Measurements from ENCODE around the gene BABAM1.

- TF ChIP-seq GABPB1 (CRISPR knock-in tag; IDR thresholded peaks at IDR 0.05) (no peak), ZNF138 (CRISPR knock-in tag; conservative IDR thresholded peaks at IDR 0.05) (no peak), FOXK1 (CRISPR knock-in tag; IDR thresholded peaks at IDR 0.05) (no peak), TCF7 (CRISPR knock-in tag; IDR thresholded peaks at IDR 0.05; ENCODE audit: low read depth) (no peak), ELF4 (CRISPR knock-in tag; IDR thresholded peaks at IDR 0.05; ENCODE audit: low read depth) (no peak), CBFB (CRISPR knock-in tag; IDR thresholded peaks at IDR 0.05; ENCODE audit: low read depth) (no peak), NFE2L1 (CRISPR knock-in tag; IDR thresholded peaks at IDR 0.05) (no peak), ZNF219 (CRISPR knock-in tag; IDR thresholded peaks at IDR 0.05; ENCODE audit: borderline replicate concordance) (no peak), ZBTB43 (CRISPR knock-in tag; IDR thresholded peaks at IDR 0.05) (no peak)
- TF ChIP-seq, protein P1, sequence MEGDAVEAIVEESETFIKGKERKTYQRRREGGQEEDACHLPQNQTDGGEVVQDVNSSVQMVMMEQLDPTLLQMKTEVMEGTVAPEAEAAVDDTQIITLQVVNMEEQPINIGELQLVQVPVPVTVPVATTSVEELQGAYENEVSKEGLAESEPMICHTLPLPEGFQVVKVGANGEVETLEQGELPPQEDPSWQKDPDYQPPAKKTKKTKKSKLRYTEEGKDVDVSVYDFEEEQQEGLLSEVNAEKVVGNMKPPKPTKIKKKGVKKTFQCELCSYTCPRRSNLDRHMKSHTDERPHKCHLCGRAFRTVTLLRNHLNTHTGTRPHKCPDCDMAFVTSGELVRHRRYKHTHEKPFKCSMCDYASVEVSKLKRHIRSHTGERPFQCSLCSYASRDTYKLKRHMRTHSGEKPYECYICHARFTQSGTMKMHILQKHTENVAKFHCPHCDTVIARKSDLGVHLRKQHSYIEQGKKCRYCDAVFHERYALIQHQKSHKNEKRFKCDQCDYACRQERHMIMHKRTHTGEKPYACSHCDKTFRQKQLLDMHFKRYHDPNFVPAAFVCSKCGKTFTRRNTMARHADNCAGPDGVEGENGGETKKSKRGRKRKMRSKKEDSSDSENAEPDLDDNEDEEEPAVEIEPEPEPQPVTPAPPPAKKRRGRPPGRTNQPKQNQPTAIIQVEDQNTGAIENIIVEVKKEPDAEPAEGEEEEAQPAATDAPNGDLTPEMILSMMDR (IDR thresholded peaks at IDR 0.05) = no peak
- TF ChIP-seq, protein P2, sequence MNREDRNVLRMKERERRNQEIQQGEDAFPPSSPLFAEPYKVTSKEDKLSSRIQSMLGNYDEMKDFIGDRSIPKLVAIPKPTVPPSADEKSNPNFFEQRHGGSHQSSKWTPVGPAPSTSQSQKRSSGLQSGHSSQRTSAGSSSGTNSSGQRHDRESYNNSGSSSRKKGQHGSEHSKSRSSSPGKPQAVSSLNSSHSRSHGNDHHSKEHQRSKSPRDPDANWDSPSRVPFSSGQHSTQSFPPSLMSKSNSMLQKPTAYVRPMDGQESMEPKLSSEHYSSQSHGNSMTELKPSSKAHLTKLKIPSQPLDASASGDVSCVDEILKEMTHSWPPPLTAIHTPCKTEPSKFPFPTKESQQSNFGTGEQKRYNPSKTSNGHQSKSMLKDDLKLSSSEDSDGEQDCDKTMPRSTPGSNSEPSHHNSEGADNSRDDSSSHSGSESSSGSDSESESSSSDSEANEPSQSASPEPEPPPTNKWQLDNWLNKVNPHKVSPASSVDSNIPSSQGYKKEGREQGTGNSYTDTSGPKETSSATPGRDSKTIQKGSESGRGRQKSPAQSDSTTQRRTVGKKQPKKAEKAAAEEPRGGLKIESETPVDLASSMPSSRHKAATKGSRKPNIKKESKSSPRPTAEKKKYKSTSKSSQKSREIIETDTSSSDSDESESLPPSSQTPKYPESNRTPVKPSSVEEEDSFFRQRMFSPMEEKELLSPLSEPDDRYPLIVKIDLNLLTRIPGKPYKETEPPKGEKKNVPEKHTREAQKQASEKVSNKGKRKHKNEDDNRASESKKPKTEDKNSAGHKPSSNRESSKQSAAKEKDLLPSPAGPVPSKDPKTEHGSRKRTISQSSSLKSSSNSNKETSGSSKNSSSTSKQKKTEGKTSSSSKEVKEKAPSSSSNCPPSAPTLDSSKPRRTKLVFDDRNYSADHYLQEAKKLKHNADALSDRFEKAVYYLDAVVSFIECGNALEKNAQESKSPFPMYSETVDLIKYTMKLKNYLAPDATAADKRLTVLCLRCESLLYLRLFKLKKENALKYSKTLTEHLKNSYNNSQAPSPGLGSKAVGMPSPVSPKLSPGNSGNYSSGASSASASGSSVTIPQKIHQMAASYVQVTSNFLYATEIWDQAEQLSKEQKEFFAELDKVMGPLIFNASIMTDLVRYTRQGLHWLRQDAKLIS (CRISPR knock-in tag; IDR thresholded peaks at IDR 0.05; ENCODE audit: borderline replicate concordance) = no peak
- TF ChIP-seq, protein P3, sequence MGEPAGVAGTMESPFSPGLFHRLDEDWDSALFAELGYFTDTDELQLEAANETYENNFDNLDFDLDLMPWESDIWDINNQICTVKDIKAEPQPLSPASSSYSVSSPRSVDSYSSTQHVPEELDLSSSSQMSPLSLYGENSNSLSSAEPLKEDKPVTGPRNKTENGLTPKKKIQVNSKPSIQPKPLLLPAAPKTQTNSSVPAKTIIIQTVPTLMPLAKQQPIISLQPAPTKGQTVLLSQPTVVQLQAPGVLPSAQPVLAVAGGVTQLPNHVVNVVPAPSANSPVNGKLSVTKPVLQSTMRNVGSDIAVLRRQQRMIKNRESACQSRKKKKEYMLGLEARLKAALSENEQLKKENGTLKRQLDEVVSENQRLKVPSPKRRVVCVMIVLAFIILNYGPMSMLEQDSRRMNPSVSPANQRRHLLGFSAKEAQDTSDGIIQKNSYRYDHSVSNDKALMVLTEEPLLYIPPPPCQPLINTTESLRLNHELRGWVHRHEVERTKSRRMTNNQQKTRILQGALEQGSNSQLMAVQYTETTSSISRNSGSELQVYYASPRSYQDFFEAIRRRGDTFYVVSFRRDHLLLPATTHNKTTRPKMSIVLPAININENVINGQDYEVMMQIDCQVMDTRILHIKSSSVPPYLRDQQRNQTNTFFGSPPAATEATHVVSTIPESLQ (CRISPR knock-in tag; IDR thresholded peaks at IDR 0.05) = no peak
- TF ChIP-seq, protein P4, sequence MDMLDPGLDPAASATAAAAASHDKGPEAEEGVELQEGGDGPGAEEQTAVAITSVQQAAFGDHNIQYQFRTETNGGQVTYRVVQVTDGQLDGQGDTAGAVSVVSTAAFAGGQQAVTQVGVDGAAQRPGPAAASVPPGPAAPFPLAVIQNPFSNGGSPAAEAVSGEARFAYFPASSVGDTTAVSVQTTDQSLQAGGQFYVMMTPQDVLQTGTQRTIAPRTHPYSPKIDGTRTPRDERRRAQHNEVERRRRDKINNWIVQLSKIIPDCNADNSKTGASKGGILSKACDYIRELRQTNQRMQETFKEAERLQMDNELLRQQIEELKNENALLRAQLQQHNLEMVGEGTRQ (CRISPR knock-in tag; IDR thresholded peaks at IDR 0.05) = no peak
Measured at GRCh38 chr19:17281391-17282304, 14.4 kb downstream of the BABAM1 start, which contains the start of gene ANKLE1.

All from WTC11 (cell line).